Astrocyte (in vitro differentiated cells and primary cell): ENCODE data around the gene NAV2. TPM values are rescaled to one million over a fixed set of nuclear protein-coding genes. Genes with fewer than 3 reads are reported as not detected.

ENCODE experiments used
- DNase-seq: peaks from one replicate; pipeline ENCODE4 v3.0.0-alpha.2; 2010; ENCODE audit warnings: low read depth
- FAIRE-seq: peaks from 2 replicates; lab custom pipeline; 2011; peaks lifted over from hg19 to GRCh38; lab: Jason Lieb, UNC
- H2AFZ ChIP-seq: 2 replicates; pipeline ENCODE4 v1.6.0; 2012; ENCODE audit warnings: low read depth, low read length, inconsistent platforms
- H3K27ac ChIP-seq: 2 replicates; pipeline ENCODE4 v1.5.1; 2011; ENCODE audit warnings: low read depth, low read length, inconsistent platforms
- H3K27me3 ChIP-seq: 2 replicates; pipeline ENCODE4 v1.6.0; 2011; ENCODE audit warnings: low read length, inconsistent platforms; ENCODE audit not compliant: insufficient read depth
- H3K36me3 ChIP-seq: 2 replicates; pipeline ENCODE4 v1.5.1; 2011; ENCODE audit warnings: low read length, inconsistent platforms; ENCODE audit not compliant: insufficient read depth
- H3K4me1 ChIP-seq: 2 replicates; pipeline ENCODE4 v1.5.1; 2011; ENCODE audit warnings: low read length, inconsistent platforms; ENCODE audit not compliant: insufficient read depth
- H3K4me2 ChIP-seq: 2 replicates; pipeline ENCODE4 v1.6.0; 2012; ENCODE audit warnings: low read length, inconsistent platforms
- H3K4me3 ChIP-seq: 2 replicates; pipeline ENCODE4 v1.5.1; 2011; ENCODE audit warnings: low read depth, mild to moderate bottlenecking, low read length, inconsistent platforms; ENCODE audit not compliant: insufficient read depth
- H3K79me2 ChIP-seq: 2 replicates; pipeline ENCODE4 v1.6.0; 2012; ENCODE audit warnings: mild to moderate bottlenecking, low read length, inconsistent platforms; ENCODE audit not compliant: insufficient read depth
- H3K9ac ChIP-seq: 2 replicates; pipeline ENCODE4 v1.6.0; 2012; ENCODE audit warnings: mild to moderate bottlenecking, low read length, inconsistent platforms
- H3K9me3 ChIP-seq: 2 replicates; pipeline ENCODE4 v1.5.1; 2012; ENCODE audit warnings: low read depth, mild to moderate bottlenecking, low read length, inconsistent platforms; ENCODE audit not compliant: insufficient read depth
- H4K20me1 ChIP-seq: 2 replicates; pipeline ENCODE4 v1.6.0; 2012; ENCODE audit warnings: low read length, inconsistent platforms; ENCODE audit not compliant: insufficient read depth
- H3K27ac Mint-ChIP-seq: one replicate; pipeline ENCODE4 v1.8.0; 2021; ENCODE audit warnings: mild to moderate bottlenecking, mixed read lengths; ENCODE audit not compliant: unreplicated experiment
- H3K27me3 Mint-ChIP-seq: one replicate; pipeline ENCODE4 v1.8.0; 2021; ENCODE audit warnings: low read depth, mixed read lengths; ENCODE audit not compliant: unreplicated experiment
- H3K36me3 Mint-ChIP-seq: one replicate; pipeline ENCODE4 v1.8.0; 2021; ENCODE audit warnings: low read depth, mixed read lengths; ENCODE audit not compliant: unreplicated experiment
- H3K4me1 Mint-ChIP-seq: one replicate; pipeline ENCODE4 v1.8.0; 2021; ENCODE audit warnings: low read depth, mixed read lengths; ENCODE audit not compliant: unreplicated experiment
- H3K4me3 Mint-ChIP-seq: one replicate; pipeline ENCODE4 v1.8.0; 2021; ENCODE audit warnings: mild to moderate bottlenecking, moderate library complexity, mixed read lengths; ENCODE audit not compliant: unreplicated experiment
- H3K9me3 Mint-ChIP-seq: one replicate; pipeline ENCODE4 v1.8.0; 2021; ENCODE audit warnings: mild to moderate bottlenecking, mixed read lengths; ENCODE audit not compliant: unreplicated experiment
- CTCF ChIP-seq: IDR thresholded peaks from 2 replicates; pipeline ENCODE4 v1.5.1; 2011; ENCODE audit warnings: low read depth, mild to moderate bottlenecking, inconsistent platforms, low read length, moderate library complexity; ENCODE audit not compliant: insufficient read depth
- EZH2 ChIP-seq: IDR thresholded peaks from 2 replicates; pipeline ENCODE4 v1.6.1; 2012; ENCODE audit warnings: mild to moderate bottlenecking, low read length, inconsistent platforms; ENCODE audit not compliant: insufficient read depth
- total RNA-seq: library from RNA; stranded (reverse); gene quantifications from 2 replicates; pipeline ENCODE4 v1.2.1, GENCODE V29; 2021

The NAV2 gene
- total RNA-seq, 1 donor from 2014 or later = 20.6 TPM

DNA sequence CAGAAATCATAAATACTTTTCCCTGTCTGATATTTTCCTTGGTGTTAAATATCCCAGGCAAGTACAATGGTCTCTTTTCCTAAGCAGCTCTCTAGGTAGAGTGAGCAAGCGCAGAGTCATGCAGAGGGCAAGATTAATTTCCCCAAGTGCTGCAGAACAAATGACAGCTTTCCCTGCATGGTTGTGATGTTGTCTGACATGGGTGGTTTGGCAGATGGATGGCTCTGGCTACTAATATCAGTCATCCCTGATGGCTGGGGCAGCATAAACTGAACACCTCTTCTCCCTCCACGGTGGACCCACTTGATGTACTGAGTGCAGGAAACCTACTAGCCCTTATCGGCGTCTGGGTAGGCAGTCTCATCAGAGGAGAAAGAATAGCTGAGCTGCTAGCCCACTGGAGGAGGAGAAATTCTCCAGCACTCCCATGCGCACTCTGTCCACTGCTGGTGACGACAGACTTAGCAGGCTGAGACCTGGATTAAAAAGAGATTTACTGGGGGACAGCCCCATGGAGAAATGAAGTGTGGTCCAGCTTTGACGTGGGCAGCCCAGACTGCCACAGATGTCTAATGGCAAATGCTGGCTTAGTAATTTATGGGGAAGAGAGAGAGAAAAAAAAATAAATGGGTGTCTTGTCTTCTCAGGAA, 244.8 kb downstream of the NAV2 start:
- Mint-ChIP-seq H3K27ac (no peak overlapping the region), H3K9me3 (no peaks in the 10 kb centered on the region), H3K4me3 (no peak overlapping the region), H3K27me3 (no peaks in the 10 kb centered on the region), H3K36me3 (peaks cover 2% of the 10 kb centered on the region), H3K4me1 (peaks cover 26% of the 10 kb centered on the region)
- H3K9me3 ChIP-seq = no peaks in the 10 kb centered on the region
- H3K79me2 ChIP-seq = no peaks in the 10 kb centered on the region
- no peak overlapping the region for H3K4me3 ChIP-seq
- H3K4me1 ChIP-seq = peaks cover 23% of the 10 kb centered on the region
- DNase-seq (no peak), FAIRE-seq (no peak)
- H3K27me3 ChIP-seq = no peaks in the 10 kb centered on the region
- H3K27ac ChIP-seq = no peak overlapping the region
- no peak overlapping the region for H3K9ac ChIP-seq
- H4K20me1 ChIP-seq = no peaks in the 10 kb centered on the region
- H2AFZ ChIP-seq = no peak overlapping the region
- TF ChIP-seq CTCF = no peak
- no peak for TF ChIP-seq EZH2
- H3K36me3 ChIP-seq = no peaks in the 10 kb centered on the region
- H3K4me2 ChIP-seq = no peak overlapping the region

- H3K4me1 Mint-ChIP-seq = peaks cover 28% of the 10 kb centered on the region
- TF ChIP-seq EZH2 = no peak
- no peak for TF ChIP-seq CTCF
- H3K4me3 Mint-ChIP-seq = no peak overlapping the region
- no peaks in the 10 kb centered on the region for H3K9me3 Mint-ChIP-seq
- peaks cover 2% of the 10 kb centered on the region for H3K36me3 Mint-ChIP-seq
- Histone ChIP-seq H3K36me3 (no peaks in the 10 kb centered on the region), H3K79me2 (no peaks in the 10 kb centered on the region), H3K9ac (no peak overlapping the region), H3K9me3 (no peaks in the 10 kb centered on the region), H3K27ac (no peak overlapping the region), H3K27me3 (no peaks in the 10 kb centered on the region), H3K4me1 (peaks cover 21% of the 10 kb centered on the region), H3K4me3 (no peak overlapping the region), H3K4me2 (no peak overlapping the region), H2AFZ (no peak overlapping the region), H4K20me1 (no peaks in the 10 kb centered on the region)
- no peak overlapping the region for H3K27ac Mint-ChIP-seq
- no peaks in the 10 kb centered on the region for H3K27me3 Mint-ChIP-seq
- DNase-seq (no peak), FAIRE-seq (no peak)
Observed at GRCh38 chr11:19958204-19958603, 245.6 kb downstream of the NAV2 start.

DNA sequence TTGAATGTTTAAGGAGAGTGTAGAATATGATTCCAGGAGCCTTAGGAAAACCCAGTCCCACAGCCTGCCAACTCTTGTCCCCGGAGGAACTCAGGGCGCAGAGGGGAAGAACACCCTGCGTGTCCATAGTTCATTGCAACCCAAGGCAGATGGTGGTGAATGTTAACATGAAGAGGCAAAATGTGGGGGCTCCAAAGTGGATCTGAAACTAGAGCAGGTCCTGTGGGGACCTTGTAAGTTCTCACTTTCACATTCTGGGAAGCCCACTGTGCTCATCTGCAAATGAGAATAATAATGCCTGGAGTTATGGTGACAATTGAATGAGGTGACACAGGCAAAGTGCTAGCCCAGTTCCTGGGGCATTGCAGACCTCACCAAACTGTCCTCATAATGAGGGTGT, 246.6 kb downstream of the NAV2 start:
- Histone ChIP-seq H3K36me3 (no peaks in the 10 kb centered on the region), H3K9ac (no peak overlapping the region), H3K27ac (no peak overlapping the region), H4K20me1 (no peaks in the 10 kb centered on the region), H3K9me3 (no peaks in the 10 kb centered on the region), H3K4me2 (no peak overlapping the region), H3K4me1 (peaks cover 11% of the 10 kb centered on the region), H3K4me3 (no peak overlapping the region), H3K79me2 (no peaks in the 10 kb centered on the region), H3K27me3 (no peaks in the 10 kb centered on the region), H2AFZ (no peak overlapping the region)
- no peak for DNase-seq
- no peak for TF ChIP-seq CTCF
- TF ChIP-seq EZH2 = no peak
- H3K27me3 Mint-ChIP-seq = no peaks in the 10 kb centered on the region
- no peak overlapping the region for H3K27ac Mint-ChIP-seq
- no peaks in the 10 kb centered on the region for H3K9me3 Mint-ChIP-seq
- H3K4me3 Mint-ChIP-seq = no peak overlapping the region
- no peak for FAIRE-seq
- peaks cover 20% of the 10 kb centered on the region for H3K4me1 Mint-ChIP-seq
- peaks cover 2% of the 10 kb centered on the region for H3K36me3 Mint-ChIP-seq
